NT2/D1 (cell line): ENCODE data around the gene P2RX7.

ENCODE experiments used
- SUZ12 ChIP-seq: IDR thresholded peaks from 2 replicates; pipeline ENCODE4 v1.6.1; 2011; ENCODE audit not compliant: insufficient read length, insufficient read depth; ENCODE audit errors: extremely low read depth
- YY1 ChIP-seq: IDR thresholded peaks from 2 replicates; pipeline ENCODE4 v1.6.1; 2011; ENCODE audit not compliant: insufficient read length, insufficient read depth
- ZNF274 ChIP-seq: IDR thresholded peaks from 2 replicates; pipeline ENCODE4 v1.6.1; 2011; ENCODE audit warnings: mild to moderate bottlenecking, low read depth, low read length

DNA sequence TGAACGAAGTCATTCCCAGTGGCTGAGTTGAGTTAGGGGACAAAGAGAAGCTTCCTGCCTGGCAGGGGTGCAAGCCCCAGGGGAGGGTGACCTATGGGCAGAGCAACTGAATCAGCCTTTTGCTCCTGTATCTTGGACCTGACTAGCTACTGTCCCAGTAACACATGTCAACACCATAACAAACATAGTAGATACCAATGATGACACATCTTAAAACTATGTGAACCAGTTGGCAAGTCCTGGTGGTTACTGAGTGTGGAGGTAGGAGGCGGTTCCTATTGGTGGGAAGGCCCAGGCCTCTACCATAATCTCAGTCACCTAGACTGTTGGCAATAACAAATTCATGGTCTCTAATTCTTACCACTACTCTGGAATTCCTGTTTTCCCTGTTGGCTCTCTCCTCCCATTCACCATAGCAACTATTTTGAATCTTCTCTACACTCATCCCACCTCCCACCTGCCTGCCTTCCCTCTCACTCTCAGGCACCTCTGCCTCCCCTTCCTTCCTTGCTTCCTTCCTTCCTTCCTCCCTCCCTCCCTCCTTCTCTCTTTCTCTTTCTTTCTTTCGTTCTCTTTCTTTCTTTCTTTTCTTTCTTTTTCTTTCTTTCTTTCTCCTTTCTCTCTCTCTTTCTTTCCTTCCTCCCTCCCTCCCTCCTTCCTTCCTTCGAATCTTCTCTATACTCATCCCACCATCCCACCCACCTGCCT lies 8.1 kb upstream of the P2RX7 start:
- TF ChIP-seq YY1 = no peak
- no peak for TF ChIP-seq SUZ12
- TF ChIP-seq ZNF274 = no peak
